GM12865 (cell line): ENCODE data around the gene HTRA3.
"Not testable (repeated sequence)": the region's sequence is repeated elsewhere in the genome, so short reads cannot be mapped to it uniquely, and the experiment has no call there.

Source experiments
- DNase-seq: peaks from one replicate; pipeline ENCODE4 v3.0.0; 2010; ENCODE audit warnings: low read depth
- H3K4me3 ChIP-seq: 2 replicates; pipeline ENCODE4 v1.5.1; 2011; ENCODE audit warnings: mild to moderate bottlenecking, low read depth, low read length, control low read depth
- CTCF ChIP-seq: IDR thresholded peaks from 2 replicates; pipeline ENCODE4 v1.5.1; 2011; ENCODE audit warnings: low read length, control low read depth, low read depth, inconsistent platforms; ENCODE audit not compliant: insufficient read depth; ENCODE audit errors: missing control alignments

Gene HTRA3

GRCh38 chr4:8346838-8347605, 77.5 kb downstream of the HTRA3 start:
- no peak overlapping the region for H3K4me3 ChIP-seq
- no peak for DNase-seq
- no peak for TF ChIP-seq CTCF

GRCh38 chr4:8347660-8348059, 78.1 kb downstream of the HTRA3 start:
- DNase-seq, result no peak
- no peak for TF ChIP-seq CTCF
- no peak overlapping the region for H3K4me3 ChIP-seq

GRCh38 chr4:8348071-8348470, 78.5 kb downstream of the HTRA3 start:
- H3K4me3 ChIP-seq, result no peak overlapping the region
- no peak for DNase-seq
- no peak for TF ChIP-seq CTCF

GRCh38 chr4:8349236-8349635, 79.7 kb downstream of the HTRA3 start:
- DNase-seq, H3K4me3 ChIP-seq: not testable (repeated sequence)

GRCh38 chr4:8349664-8350236, 80.2 kb downstream of the HTRA3 start:
- no peak for DNase-seq
- no peak for TF ChIP-seq CTCF
- H3K4me3 ChIP-seq, result no peak overlapping the region

GRCh38 chr4:8350352-8350751, 80.8 kb downstream of the HTRA3 start:
- DNase-seq, result no peak
- no peak overlapping the region for H3K4me3 ChIP-seq
- TF ChIP-seq CTCF, result no peak

- no peak for TF ChIP-seq CTCF
- H3K4me3 ChIP-seq, result no peak overlapping the region
- no peak for DNase-seq
These were observed 81.4 kb downstream of the HTRA3 start for GRCh38 chr4:8350841-8351461.
